Nephron progenitor cell (in vitro differentiated cells): ENCODE data around the gene AMFR.

Experiments
- DNase-seq: peaks from one replicate; pipeline ENCODE4 v3.0.0; 2021
- H3K27ac Mint-ChIP-seq: 2 replicates; pipeline ENCODE4 v1.8.0; 2021; ENCODE audit warnings: mild to moderate bottlenecking, moderate library complexity, mixed read lengths
- H3K27me3 Mint-ChIP-seq: 2 replicates; pipeline ENCODE4 v1.8.0; 2021; ENCODE audit warnings: mild to moderate bottlenecking, low read depth, mixed read lengths; ENCODE audit not compliant: poor library complexity
- H3K36me3 Mint-ChIP-seq: 2 replicates; pipeline ENCODE4 v1.8.0; 2021; ENCODE audit warnings: low read depth, mixed read lengths
- H3K4me1 Mint-ChIP-seq: 2 replicates; pipeline ENCODE4 v1.8.0; 2021; ENCODE audit warnings: mixed read lengths
- H3K4me3 Mint-ChIP-seq: 2 replicates; pipeline ENCODE4 v1.8.0; 2021; ENCODE audit warnings: mild to moderate bottlenecking, moderate library complexity, mixed read lengths
- H3K9me3 Mint-ChIP-seq: 2 replicates; pipeline ENCODE4 v1.8.0; 2021; ENCODE audit warnings: mild to moderate bottlenecking, moderate library complexity, mixed read lengths
- CTCF ChIP-seq: fragments of 200-600 bp; sonication (generic); IDR thresholded peaks from 2 replicates; pipeline ENCODE4 v1.5.0; 2021; ENCODE audit warnings: antibody characterized with exemption

Gene AMFR

GRCh38 chr16:56450986-56451752 lies 25.8 kb upstream of the AMFR start, which contains the start of the genes NUDT21 and OGFOD1:
TSS of gene NUDT21 (minus strand) at chr16:56451332. CDS start at chr16:56451202, 130 bp downstream.
TSS of gene OGFOD1 (plus strand) at chr16:56451554. CDS start at chr16:56451613, 59 bp downstream.
- Mint-ChIP-seq H3K27me3 (no peaks in the 10 kb centered on the region), H3K27ac (peak within 1 kb of the TSS; percentile 98), H3K9me3 (no peaks in the 10 kb centered on the region), H3K4me3 (peak within 1 kb of the TSS; percentile 97), H3K4me1 (peaks cover 41% of the 10 kb centered on the region), H3K36me3 (peaks cover 23% of the 10 kb centered on the region)
- peak; percentile 86 for DNase-seq
- no peak for TF ChIP-seq CTCF

GRCh38 chr16:56450275-56450985 lies 25.1 kb upstream of the AMFR start:
- Mint-ChIP-seq H3K27ac (peak overlapping the region; percentile 97), H3K27me3 (no peaks in the 10 kb centered on the region), H3K4me1 (peaks cover 41% of the 10 kb centered on the region), H3K9me3 (no peaks in the 10 kb centered on the region), H3K36me3 (peaks cover 23% of the 10 kb centered on the region), H3K4me3 (peak overlapping the region; percentile 97)
- no peak for TF ChIP-seq CTCF
- DNase-seq = no peak

GRCh38 chr16:56448005-56448404 lies 22.7 kb upstream of the AMFR start:
- Mint-ChIP-seq H3K27me3 (no peaks in the 10 kb centered on the region), H3K9me3 (no peaks in the 10 kb centered on the region), H3K4me1 (peaks cover 41% of the 10 kb centered on the region), H3K27ac (no peak overlapping the region), H3K4me3 (no peak overlapping the region), H3K36me3 (peaks cover 32% of the 10 kb centered on the region)
- DNase-seq = no peak
- no peak for TF ChIP-seq CTCF

- Mint-ChIP-seq H3K27me3 (no peaks in the 10 kb centered on the region), H3K4me1 (peaks cover 35% of the 10 kb centered on the region), H3K36me3 (peaks cover 39% of the 10 kb centered on the region), H3K9me3 (no peaks in the 10 kb centered on the region), H3K27ac (no peak overlapping the region), H3K4me3 (no peak overlapping the region)
- DNase-seq = no peak
- TF ChIP-seq CTCF = no peak
Measured at GRCh38 chr16:56447286-56447685, 21.9 kb upstream of the AMFR start.

- DNase-seq = no peak
- H3K27ac Mint-ChIP-seq = no peak overlapping the region
- H3K9me3 Mint-ChIP-seq = no peaks in the 10 kb centered on the region
- H3K36me3 Mint-ChIP-seq = peaks cover 73% of the 10 kb centered on the region
- no peaks in the 10 kb centered on the region for H3K4me1 Mint-ChIP-seq
- TF ChIP-seq CTCF = no peak
- H3K4me3 Mint-ChIP-seq = no peak overlapping the region
- no peaks in the 10 kb centered on the region for H3K27me3 Mint-ChIP-seq
Measured at GRCh38 chr16:56438038-56438437, 12.7 kb upstream of the AMFR start.
